Testis (tissue), 3 donors: ENCODE measurements around the gene TBL2. TPM values are rescaled to one million over a fixed set of nuclear protein-coding genes. Genes with fewer than 3 reads are reported as not detected.

Experiments used
- DNase-seq: peaks from one replicate; pipeline ENCODE4 v3.0.0-alpha.2; 2019
- H3K27ac ChIP-seq, 2 donors: fragments of 200-600 bp; sonication (generic); one replicate each; pipeline ENCODE4 v1.5.1; 2019
- H3K27me3 ChIP-seq: fragments of 200-600 bp; sonication (generic); one replicate; pipeline ENCODE4 v1.5.1; 2019
- H3K36me3 ChIP-seq: fragments of 200-600 bp; sonication (generic); one replicate; pipeline ENCODE4 v1.5.1; 2017; ENCODE audit warnings: low read depth; ENCODE audit errors: missing control alignments
- H3K4me1 ChIP-seq: fragments of 200-600 bp; sonication (generic); one replicate; pipeline ENCODE4 v1.5.1; 2019
- H3K4me3 ChIP-seq, 2 donors: fragments of 200-600 bp; sonication (generic); one replicate each; pipeline ENCODE4 v1.5.1; 2017 to 2019
- H3K9me3 ChIP-seq: fragments of 200-600 bp; sonication (generic); one replicate; pipeline ENCODE4 v1.5.1; 2017
- CTCF ChIP-seq, 3 experiments: fragments of 450-650 bp in 2 of 3; fragments of 200-600 bp in 1 of 3; sonication (generic) in 1 of 3; IDR thresholded peaks; one replicate each; pipeline ENCODE4 v1.5.1; 2016 to 2019; ENCODE audit warnings: antibody characterized with exemption in 3 of 3, mild to moderate bottlenecking in 2 of 3, moderate library complexity in 1 of 3
- POLR2A ChIP-seq: fragments of 450-650 bp; IDR thresholded peaks from one replicate; pipeline ENCODE4 v1.6.1; 2017; ENCODE audit warnings: antibody characterized with exemption, mild to moderate bottlenecking, moderate library complexity
- WGBS, 2 donors: methylation state at CpG; one replicate each; pipeline ENCODE4 v1.1.5; 2018; 5-methylcytosine and 5-hydroxymethylcytosine counted together
- intact Hi-C: fragments of 100-400 bp; cut with DNase I; formaldehyde crosslinking; loops from one replicate; pipeline ENCODE4 v1.15.1; 2023; ENCODE audit warnings: low total_unique reads
- polyA plus RNA-seq: library from polyadenylated mRNA; stranded (reverse); fragments of 350-450 nt; fragmentation: Illumina TruSeq; extraction: RNeasy Lipid Tissue Mini Kit (QIAGEN cat#74804); gene quantifications from one replicate; pipeline ENCODE4 v1.2.3, GENCODE V29; 2014; ENCODE audit warnings: low read depth, low replicate concordance; ENCODE audit not compliant: insufficient read depth
- total RNA-seq, 2 donors: library from RNA; depleted of rRNA; stranded (reverse); fragments of >200 nt; gene quantifications; one replicate each; pipeline ENCODE4 v1.2.3, GENCODE V29; 2016

Gene TBL2
- total and polyA plus RNA-seq, 3 donors from 2014 or later = 211 to 579 (median 224) TPM

- no peak for DNase-seq
- intact Hi-C loops = loop anchor here (5.0 kb wide), 1 partner anchor 122 kb away; no protein-coding TSS in a partner anchor
- Histone ChIP-seq H3K9me3 (no peaks in the 10 kb centered on the region), H3K36me3 (no peaks in the 10 kb centered on the region), H3K4me1 (no peaks in the 10 kb centered on the region), H3K27ac (no peak overlapping the region), H3K27me3 (no peaks in the 10 kb centered on the region), H3K4me3 (no peak overlapping the region)
- TF ChIP-seq POLR2A (no peak), CTCF (IDR thresholded peaks at IDR 0.05) (no peak)
- WGBS, 2 donors = 72 to 78% methylated on average over 12 to 23 of the region's 23 CpGs
Measured at GRCh38 chr7:73605601-73606220, 27.3 kb upstream of the TBL2 start.

- intact Hi-C loops = no loop called here
- no peaks in the 10 kb centered on the region for H3K36me3 ChIP-seq
- H3K9me3 ChIP-seq = no peaks in the 10 kb centered on the region
- no peak for DNase-seq
- no peaks in the 10 kb centered on the region for H3K4me1 ChIP-seq
- no peaks in the 10 kb centered on the region for H3K27me3 ChIP-seq
- no peak overlapping the region for H3K27ac ChIP-seq
- TF ChIP-seq POLR2A (no peak), CTCF (IDR thresholded peaks at IDR 0.05) (no peak)
- H3K4me3 ChIP-seq = no peak overlapping the region
- WGBS, 2 donors = 74 to 79% methylated on average over 9 to 22 of the region's 22 CpGs
Measured at GRCh38 chr7:73602721-73603651, 24.6 kb upstream of the TBL2 start.

GRCh38 chr7:73599916-73600315, 21.5 kb upstream of the TBL2 start:
- H3K27me3 ChIP-seq = no peaks in the 10 kb centered on the region
- WGBS, 2 donors = 66 to 75% methylated on average over 7 of the region's 7 CpGs
- no peaks in the 10 kb centered on the region for H3K9me3 ChIP-seq
- intact Hi-C loops = no loop called here
- TF ChIP-seq CTCF (IDR thresholded peaks at IDR 0.05) (no peak), POLR2A (no peak)
- no peak overlapping the region for H3K27ac ChIP-seq
- no peaks in the 10 kb centered on the region for H3K36me3 ChIP-seq
- no peaks in the 10 kb centered on the region for H3K4me1 ChIP-seq
- no peak for DNase-seq
- H3K4me3 ChIP-seq = no peak overlapping the region

GRCh38 chr7:73599151-73599882, 20.9 kb upstream of the TBL2 start:
- TF ChIP-seq POLR2A (no peak), CTCF (IDR thresholded peaks at IDR 0.05) (no peak)
- no peaks in the 10 kb centered on the region for H3K27me3 ChIP-seq
- 70 to 73% methylated on average over 13 of the region's 13 CpGs for WGBS, 2 donors

More at GRCh38 chr7:73599151-73599882, 20.9 kb upstream of the TBL2 start:
- H3K9me3 ChIP-seq = no peaks in the 10 kb centered on the region
- H3K36me3 ChIP-seq = no peaks in the 10 kb centered on the region
- no peak overlapping the region for H3K27ac ChIP-seq
- DNase-seq = no peak
- no peak overlapping the region for H3K4me3 ChIP-seq
- intact Hi-C loops = no loop called here
- H3K4me1 ChIP-seq = no peaks in the 10 kb centered on the region
